MCF 10A (cell line): ENCODE data around the gene DLD. TPM values are rescaled to one million over a fixed set of nuclear protein-coding genes. Genes with fewer than 3 reads are reported as not detected.

Experiments used
- BruUV-seq: library from RNA; stranded (reverse); fragments of 400-500 nt; replicated peaks from 2 replicates; lab custom pipeline; 2021; lab: Mats Ljungman, UMichigan
- CTCF ChIA-PET: fragments of 300-600 bp; sonication (Branson Sonifier 250); formaldehyde crosslinking; extraction: SDS; loops from one replicate; lab custom pipeline; 2021; ENCODE audit warnings: antibody characterized with exemption, inconsistent platforms; lab: Yijun Ruan, JAX
- POLR2A ChIA-PET: fragments of 300-600, 350-650 bp; sonication (Branson Sonifier 250); formaldehyde crosslinking; extraction: SDS; loops from one replicate; lab custom pipeline; 2020; ENCODE audit warnings: antibody characterized with exemption, inconsistent platforms; lab: Yijun Ruan, JAX
- DNase-seq: peaks from one replicate; pipeline ENCODE4 v3.0.0-alpha.2; 2018; ENCODE audit not compliant: unreplicated experiment
- H3K27ac Mint-ChIP-seq: one replicate; pipeline ENCODE4 v1.8.0; 2022; ENCODE audit warnings: mild to moderate bottlenecking, low read depth, mixed read lengths; ENCODE audit not compliant: unreplicated experiment
- H3K27me3 Mint-ChIP-seq: one replicate; pipeline ENCODE4 v1.8.0; 2022; ENCODE audit warnings: mixed read lengths; ENCODE audit not compliant: insufficient read depth, unreplicated experiment
- H3K36me3 Mint-ChIP-seq: one replicate; pipeline ENCODE4 v1.8.0; 2022; ENCODE audit warnings: mild to moderate bottlenecking, moderate library complexity, mixed read lengths; ENCODE audit not compliant: insufficient read depth, unreplicated experiment
- H3K4me1 Mint-ChIP-seq: one replicate; pipeline ENCODE4 v1.8.0; 2022; ENCODE audit warnings: mixed read lengths; ENCODE audit not compliant: insufficient read depth, unreplicated experiment
- H3K4me3 Mint-ChIP-seq: one replicate; pipeline ENCODE4 v1.8.0; 2022; ENCODE audit warnings: mild to moderate bottlenecking, moderate library complexity, mixed read lengths; ENCODE audit not compliant: unreplicated experiment
- H3K9me3 Mint-ChIP-seq: one replicate; pipeline ENCODE4 v1.8.0; 2022; ENCODE audit warnings: mixed read lengths; ENCODE audit not compliant: unreplicated experiment
- intact Hi-C: fragments of 100-400 bp; cut with micrococcal nuclease; formaldehyde crosslinking; loops from 2 replicates; pipeline ENCODE4 v1.14.1; 2022
- total RNA-seq: library from RNA; stranded (reverse); gene quantifications from 2 replicates; pipeline ENCODE4 v1.2.3, GENCODE V29; 2022
- TF ChIP-seq, protein P1 (sequence below): fragments of 200-600 bp; IDR thresholded peaks from one replicate; pipeline ENCODE4 v1.8.0; 2022; ENCODE audit warnings: antibody characterized with exemption, mild to moderate bottlenecking; ENCODE audit not compliant: unreplicated experiment

Gene DLD
- total RNA-seq, 1 experiment from 2014 or later, result 83.0 TPM

DNA sequence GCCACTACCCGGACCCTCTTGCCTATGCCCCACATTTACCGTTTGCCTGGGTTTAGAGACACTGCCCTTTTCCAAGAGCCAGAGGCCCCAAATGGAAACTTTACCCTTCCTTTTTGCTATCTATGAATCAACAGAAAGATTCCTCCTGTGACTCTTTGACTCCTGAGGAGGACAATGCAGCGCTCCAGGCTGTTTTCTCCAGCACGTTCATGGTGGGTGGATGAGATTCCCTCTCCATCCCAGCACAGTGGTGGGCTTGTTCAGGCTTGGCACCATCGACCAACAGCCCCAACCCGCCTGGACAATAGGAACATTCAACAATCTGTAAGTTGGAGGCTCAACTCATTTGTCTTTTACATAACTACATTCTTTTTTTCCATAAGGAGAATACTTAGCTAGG is 55.9 kb downstream of the DLD start:
- peak; percentile 34 for DNase-seq
- no peaks in the 10 kb centered on the region for H3K27me3 Mint-ChIP-seq
- H3K4me3 Mint-ChIP-seq, result no peak overlapping the region
- BruUV-seq, result no TSS peak
- peak overlapping the region; percentile 85 for H3K27ac Mint-ChIP-seq
- no peaks in the 10 kb centered on the region for H3K36me3 Mint-ChIP-seq
- POLR2A ChIA-PET, result interaction anchor here (0.7 to 6.5 kb wide), 19 partner anchors 9 to 199 kb away, joined by 3 to 93 read pairs (median 4); partner anchors contain the start of gene DLD
- intact Hi-C loops, result loop anchor here (5.0 kb wide), 3 partner anchors 50 to 200 kb away; no protein-coding TSS in a partner anchor
- no peaks in the 10 kb centered on the region for H3K9me3 Mint-ChIP-seq
- peaks cover 42% of the 10 kb centered on the region for H3K4me1 Mint-ChIP-seq
- CTCF ChIA-PET, result interaction anchor here (1.3 to 3.6 kb wide), 3 partner anchors 20 to 199 kb away, joined by 5 to 19 read pairs (median 6); no protein-coding TSS in a partner anchor
- TF ChIP-seq, protein P1, sequence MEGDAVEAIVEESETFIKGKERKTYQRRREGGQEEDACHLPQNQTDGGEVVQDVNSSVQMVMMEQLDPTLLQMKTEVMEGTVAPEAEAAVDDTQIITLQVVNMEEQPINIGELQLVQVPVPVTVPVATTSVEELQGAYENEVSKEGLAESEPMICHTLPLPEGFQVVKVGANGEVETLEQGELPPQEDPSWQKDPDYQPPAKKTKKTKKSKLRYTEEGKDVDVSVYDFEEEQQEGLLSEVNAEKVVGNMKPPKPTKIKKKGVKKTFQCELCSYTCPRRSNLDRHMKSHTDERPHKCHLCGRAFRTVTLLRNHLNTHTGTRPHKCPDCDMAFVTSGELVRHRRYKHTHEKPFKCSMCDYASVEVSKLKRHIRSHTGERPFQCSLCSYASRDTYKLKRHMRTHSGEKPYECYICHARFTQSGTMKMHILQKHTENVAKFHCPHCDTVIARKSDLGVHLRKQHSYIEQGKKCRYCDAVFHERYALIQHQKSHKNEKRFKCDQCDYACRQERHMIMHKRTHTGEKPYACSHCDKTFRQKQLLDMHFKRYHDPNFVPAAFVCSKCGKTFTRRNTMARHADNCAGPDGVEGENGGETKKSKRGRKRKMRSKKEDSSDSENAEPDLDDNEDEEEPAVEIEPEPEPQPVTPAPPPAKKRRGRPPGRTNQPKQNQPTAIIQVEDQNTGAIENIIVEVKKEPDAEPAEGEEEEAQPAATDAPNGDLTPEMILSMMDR, result no peak

DNA sequence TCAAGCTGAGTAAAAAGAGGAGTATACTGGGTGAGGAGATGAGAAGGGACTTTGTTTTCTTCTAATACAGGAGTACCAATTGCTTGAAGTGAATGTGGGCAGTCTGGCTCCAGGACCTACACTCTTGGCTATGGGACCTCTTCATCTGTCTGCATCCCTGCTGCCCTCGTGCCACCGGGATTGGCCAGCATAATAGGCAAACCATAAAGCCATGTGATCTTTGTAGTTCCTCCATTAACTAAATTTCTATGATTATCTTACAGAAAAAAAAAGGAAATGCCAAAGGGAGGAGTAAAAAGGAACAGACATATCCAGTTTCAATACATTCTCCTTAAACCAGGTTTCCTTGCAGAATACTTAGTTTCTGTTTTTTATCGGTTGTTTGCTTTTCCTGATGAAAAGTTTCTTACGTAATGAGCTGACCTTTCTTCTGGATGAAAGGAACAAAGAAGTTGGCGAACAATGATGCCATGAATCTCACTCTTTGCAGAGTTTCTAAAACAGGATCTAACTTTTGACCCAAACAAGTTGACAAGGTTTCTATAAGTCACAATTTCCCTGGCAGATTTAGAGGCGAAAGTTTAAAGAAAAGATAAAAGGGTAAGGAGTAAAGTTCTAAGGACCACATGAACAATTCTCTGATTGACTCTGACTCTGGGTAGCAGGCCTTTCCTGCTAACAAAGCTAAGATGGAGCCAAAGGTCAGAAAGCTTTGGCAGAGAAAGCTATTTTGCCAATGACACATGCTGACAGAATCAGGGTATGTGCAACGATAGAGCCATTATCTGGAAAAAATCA is 57.9 kb downstream of the DLD start:
- peak overlapping the region; percentile 37 for H3K4me3 Mint-ChIP-seq
- no peaks in the 10 kb centered on the region for H3K27me3 Mint-ChIP-seq
- TF ChIP-seq, protein P1, result no peak
- intact Hi-C loops, result loop anchor here (5.0 kb wide), 3 partner anchors 48 to 198 kb away; no protein-coding TSS in a partner anchor
- no peaks in the 10 kb centered on the region for H3K36me3 Mint-ChIP-seq
- ChIA-PET CTCF (interaction anchor here (0.9 to 3.6 kb wide), 2 partner anchors 34 to 197 kb away, joined by 3 to 19 read pairs; no protein-coding TSS in a partner anchor), POLR2A (interaction anchor here (0.6 to 5.7 kb wide), 27 partner anchors 8 to 627 kb away, joined by 3 to 93 read pairs (median 3); partner anchors contain the start of gene LAMB4)
- peak overlapping the region; percentile 85 for H3K27ac Mint-ChIP-seq
- H3K4me1 Mint-ChIP-seq, result peaks cover 46% of the 10 kb centered on the region
- DNase-seq, result peak; percentile 90
- H3K9me3 Mint-ChIP-seq, result no peaks in the 10 kb centered on the region
- no TSS peak for BruUV-seq

DNA sequence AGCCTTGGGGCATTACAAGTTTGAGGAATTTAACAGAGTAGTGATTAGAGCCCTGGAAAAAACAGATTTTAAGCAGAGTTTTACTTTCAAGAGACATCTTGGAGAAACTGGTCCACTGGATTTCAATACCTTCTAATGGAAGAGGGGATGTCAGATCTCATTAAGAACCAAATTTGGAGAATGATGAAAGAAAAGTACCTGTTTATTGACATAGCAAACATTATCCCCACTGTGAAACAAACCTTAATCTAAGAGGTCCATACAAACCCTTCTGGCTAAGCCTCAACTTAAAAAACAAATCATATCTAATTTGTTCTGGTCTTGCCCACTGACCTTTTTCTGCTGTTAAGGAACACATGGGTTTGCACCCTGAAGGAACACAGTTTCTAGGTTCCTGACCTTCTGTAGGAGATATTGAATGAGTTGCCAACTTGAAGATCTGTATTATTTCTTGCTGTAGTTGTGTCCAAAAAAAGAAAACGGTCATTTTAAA is 58.5 kb downstream of the DLD start:
- peak overlapping the region; percentile 85 for H3K27ac Mint-ChIP-seq

More for the DNA sequence above, 58.5 kb downstream of the DLD start:
- Mint-ChIP-seq H3K36me3 (no peaks in the 10 kb centered on the region), H3K9me3 (no peaks in the 10 kb centered on the region), H3K4me3 (peak overlapping the region; percentile 37), H3K27me3 (no peaks in the 10 kb centered on the region), H3K4me1 (peaks cover 47% of the 10 kb centered on the region)
- POLR2A ChIA-PET, result interaction anchor here (0.6 to 5.7 kb wide), 23 partner anchors 7 to 626 kb away, joined by 3 to 93 read pairs (median 4); partner anchors contain the start of gene LAMB4
- CTCF ChIA-PET, result no interaction called here
- DNase-seq, result no peak
- no TSS peak for BruUV-seq
- TF ChIP-seq, protein P1, result no peak
- intact Hi-C loops, result loop anchor here (5.0 kb wide), 3 partner anchors 48 to 198 kb away; no protein-coding TSS in a partner anchor
